ENCODE data around the gene ZNF451.

Gene ZNF451

DNA sequence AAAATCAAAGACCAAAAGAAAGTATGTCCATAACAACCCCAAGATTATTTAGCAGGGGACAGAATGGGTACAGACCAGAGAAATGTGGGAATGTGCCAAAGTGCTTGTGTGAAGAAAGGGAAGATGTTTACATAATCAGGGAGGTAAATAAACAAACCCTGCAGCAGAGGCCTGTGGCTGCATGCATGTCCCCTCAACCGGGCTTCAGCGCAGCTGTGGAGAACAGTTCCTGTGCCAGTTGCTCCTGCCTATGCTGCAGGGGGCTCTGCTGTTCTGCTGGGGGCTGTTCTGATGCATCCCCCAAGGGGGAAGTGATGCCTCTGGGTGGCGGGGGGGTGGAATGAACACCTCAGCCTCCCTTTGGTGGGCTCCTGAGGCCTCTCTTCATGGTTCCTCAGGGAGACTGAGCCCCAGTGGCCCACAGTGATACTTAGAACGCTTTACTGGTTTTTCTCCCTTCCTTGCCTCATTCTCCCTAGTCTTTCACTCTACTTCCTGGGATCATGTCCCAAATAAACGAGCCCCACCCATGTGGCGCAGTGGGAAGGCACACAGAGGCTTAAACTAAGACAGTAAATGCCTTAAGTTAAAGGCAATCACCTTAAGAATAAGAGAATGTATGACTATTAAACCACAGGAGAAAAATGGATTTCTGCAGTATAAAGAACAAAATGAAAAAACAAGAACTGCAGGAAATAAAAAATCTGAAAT is 109.1 kb downstream of the ZNF451 start:
- Histone ChIP-seq H3K9me2 (replicated peaks; ENCODE audit: low read depth, low read length) (no peaks in the 10 kb centered on the region), H3K36me3 (ENCODE audit: insufficient read depth, low read length) (no peaks in the 10 kb centered on the region; the same call in 1 of the 2 replicates), H3K79me2 (ENCODE audit: insufficient read depth, low read length) (peaks cover 3% of the 10 kb centered on the region; the same call in 1 of the 2 replicates), H3K4me3 (ENCODE audit: low read length, poor library complexity, severe bottlenecking) (no peak overlapping the region), H3K9me3 (ENCODE audit: insufficient read depth, low read depth, low read length) (no peaks in the 10 kb centered on the region), H3K4me2 (ENCODE audit: low read depth, low read length, poor library complexity, severe bottlenecking) (no peak overlapping the region), H3K9ac (ENCODE audit: low read depth, low read length, poor library complexity, severe bottlenecking) (no peak overlapping the region), H3K27me3 (ENCODE audit: insufficient read depth, low read length, poor library complexity, severe bottlenecking) (no peaks in the 10 kb centered on the region), H4K20me1 (ENCODE audit: insufficient read depth, low read length, poor library complexity, severe bottlenecking) (no peaks in the 10 kb centered on the region), H2AFZ (ENCODE audit: low read length) (no peak overlapping the region), H3K4me1 (ENCODE audit: insufficient read depth, low read length, poor library complexity, severe bottlenecking) (no peaks in the 10 kb centered on the region), H3F3A (ENCODE audit: low read depth) (no peaks in the 10 kb centered on the region)
- no peak for TF ChIP-seq EZH2phosphoT487 (IDR thresholded peaks at IDR 0.05; ENCODE audit: borderline replicate concordance)
- TF ChIP-seq, protein P1, sequence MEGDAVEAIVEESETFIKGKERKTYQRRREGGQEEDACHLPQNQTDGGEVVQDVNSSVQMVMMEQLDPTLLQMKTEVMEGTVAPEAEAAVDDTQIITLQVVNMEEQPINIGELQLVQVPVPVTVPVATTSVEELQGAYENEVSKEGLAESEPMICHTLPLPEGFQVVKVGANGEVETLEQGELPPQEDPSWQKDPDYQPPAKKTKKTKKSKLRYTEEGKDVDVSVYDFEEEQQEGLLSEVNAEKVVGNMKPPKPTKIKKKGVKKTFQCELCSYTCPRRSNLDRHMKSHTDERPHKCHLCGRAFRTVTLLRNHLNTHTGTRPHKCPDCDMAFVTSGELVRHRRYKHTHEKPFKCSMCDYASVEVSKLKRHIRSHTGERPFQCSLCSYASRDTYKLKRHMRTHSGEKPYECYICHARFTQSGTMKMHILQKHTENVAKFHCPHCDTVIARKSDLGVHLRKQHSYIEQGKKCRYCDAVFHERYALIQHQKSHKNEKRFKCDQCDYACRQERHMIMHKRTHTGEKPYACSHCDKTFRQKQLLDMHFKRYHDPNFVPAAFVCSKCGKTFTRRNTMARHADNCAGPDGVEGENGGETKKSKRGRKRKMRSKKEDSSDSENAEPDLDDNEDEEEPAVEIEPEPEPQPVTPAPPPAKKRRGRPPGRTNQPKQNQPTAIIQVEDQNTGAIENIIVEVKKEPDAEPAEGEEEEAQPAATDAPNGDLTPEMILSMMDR (conservative IDR thresholded peaks at IDR 0.05; ENCODE audit: low read length): no peak

DNA sequence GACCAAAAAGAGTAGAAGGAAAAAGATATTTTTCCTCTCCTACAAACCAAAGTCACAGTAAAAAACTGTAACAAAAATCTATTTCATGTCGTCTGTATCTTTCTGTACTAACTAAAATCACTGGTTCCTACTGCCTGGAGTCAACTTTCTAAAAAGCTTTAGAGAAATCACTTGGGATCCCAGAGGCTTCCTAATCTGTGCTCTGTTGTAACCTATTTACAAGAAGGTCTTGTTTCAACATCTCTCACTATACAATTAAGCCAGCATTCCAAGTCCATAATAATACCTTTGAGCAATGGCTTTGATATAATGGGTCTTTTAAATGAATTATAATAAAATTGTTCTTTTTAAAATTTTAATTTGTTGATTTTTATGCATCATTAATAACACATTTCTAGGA is 111.7 kb downstream of the ZNF451 start:
- no peaks in the 10 kb centered on the region for H4K20me1 ChIP-seq (ENCODE audit: insufficient read depth, low read length, poor library complexity, severe bottlenecking)
- no peaks in the 10 kb centered on the region for H3F3A ChIP-seq (ENCODE audit: low read depth)

DNA sequence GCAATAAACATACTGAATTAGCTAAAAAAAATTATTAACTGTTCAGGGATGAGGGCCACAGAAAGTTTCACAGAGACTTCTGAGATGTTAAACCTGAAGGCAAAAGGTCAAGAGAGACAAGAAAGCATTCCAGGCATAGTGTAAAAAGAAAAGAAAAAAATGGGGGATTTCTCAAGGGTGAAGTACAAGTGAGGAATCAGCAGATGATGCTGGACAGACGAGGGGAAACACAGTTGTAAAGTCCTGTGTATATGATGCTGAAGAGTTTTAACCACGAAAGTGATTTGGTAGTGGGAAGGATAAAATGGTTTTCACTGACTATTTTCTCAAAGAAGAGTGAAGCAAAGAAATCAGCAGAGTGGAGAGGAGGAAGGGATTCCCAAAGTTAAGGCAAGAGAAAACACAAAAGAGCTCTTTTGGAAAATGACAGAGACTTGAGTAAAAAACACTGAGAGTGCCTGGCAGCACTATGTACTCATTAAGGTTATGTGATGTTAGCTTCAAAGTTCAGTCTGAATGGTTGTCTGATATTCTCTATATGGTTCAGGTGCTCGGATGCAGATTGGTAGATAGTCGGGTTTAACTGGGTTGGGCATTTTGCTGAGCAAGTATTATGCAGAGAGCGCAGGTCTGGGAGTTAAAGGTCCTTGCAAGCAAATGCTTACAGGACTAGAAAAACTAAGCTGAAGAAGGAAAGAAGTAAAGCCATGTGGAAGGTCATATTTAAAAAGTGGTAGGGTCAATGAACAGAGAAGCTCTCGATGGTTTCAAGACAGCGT is 115.8 kb downstream of the ZNF451 start:
- Histone ChIP-seq H4K20me1 (ENCODE audit: insufficient read depth, low read length, poor library complexity, severe bottlenecking) (no peaks in the 10 kb centered on the region), H3K79me2 (ENCODE audit: insufficient read depth, low read length) (peaks cover 11% of the 10 kb centered on the region; the same call in 1 of the 2 replicates), H3K4me1 (ENCODE audit: insufficient read depth, low read length, poor library complexity, severe bottlenecking) (peaks cover 17% of the 10 kb centered on the region), H3K9ac (ENCODE audit: low read depth, low read length, poor library complexity, severe bottlenecking) (no peak overlapping the region), H2AFZ (ENCODE audit: low read length) (no peak overlapping the region), H3K4me3 (ENCODE audit: low read length, poor library complexity, severe bottlenecking) (no peak overlapping the region), H3K4me2 (ENCODE audit: low read depth, low read length, poor library complexity, severe bottlenecking) (no peak overlapping the region), H3K36me3 (ENCODE audit: insufficient read depth, low read length) (peaks cover 5% of the 10 kb centered on the region; the same call in 1 of the 2 replicates), H3K27me3 (ENCODE audit: insufficient read depth, low read length, poor library complexity, severe bottlenecking) (no peaks in the 10 kb centered on the region), H3K9me3 (ENCODE audit: insufficient read depth, low read depth, low read length) (no peaks in the 10 kb centered on the region), H3F3A (ENCODE audit: low read depth) (no peaks in the 10 kb centered on the region), H3K9me2 (replicated peaks; ENCODE audit: low read depth, low read length) (no peaks in the 10 kb centered on the region)
- TF ChIP-seq, protein P1 (conservative IDR thresholded peaks at IDR 0.05; ENCODE audit: low read length): no peak
- TF ChIP-seq EZH2phosphoT487 (IDR thresholded peaks at IDR 0.05; ENCODE audit: borderline replicate concordance): no peak

More for the DNA sequence above, 111.7 kb downstream of the ZNF451 start:
- Histone ChIP-seq H3K9me2 (replicated peaks; ENCODE audit: low read depth, low read length) (no peaks in the 10 kb centered on the region), H3K27me3 (ENCODE audit: insufficient read depth, low read length, poor library complexity, severe bottlenecking) (no peaks in the 10 kb centered on the region), H3K9ac (ENCODE audit: low read depth, low read length, poor library complexity, severe bottlenecking) (no peak overlapping the region), H2AFZ (ENCODE audit: low read length) (no peak overlapping the region), H3K4me1 (ENCODE audit: insufficient read depth, low read length, poor library complexity, severe bottlenecking) (peaks cover 12% of the 10 kb centered on the region), H3K79me2 (ENCODE audit: insufficient read depth, low read length) (peaks cover 3% of the 10 kb centered on the region; the same call in 1 of the 2 replicates), H3K36me3 (ENCODE audit: insufficient read depth, low read length) (peaks cover 5% of the 10 kb centered on the region; the same call in 1 of the 2 replicates), H3K4me2 (ENCODE audit: low read depth, low read length, poor library complexity, severe bottlenecking) (no peak overlapping the region), H3K4me3 (ENCODE audit: low read length, poor library complexity, severe bottlenecking) (no peak overlapping the region), H3K9me3 (ENCODE audit: insufficient read depth, low read depth, low read length) (no peaks in the 10 kb centered on the region)
- TF ChIP-seq EZH2phosphoT487 (IDR thresholded peaks at IDR 0.05; ENCODE audit: borderline replicate concordance): no peak
- TF ChIP-seq, protein P1 (conservative IDR thresholded peaks at IDR 0.05; ENCODE audit: low read length): no peak
